Measurements from ENCODE around the gene NAA38.

Gene NAA38

GRCh38 chr17:7851438-7852261 is 5.7 kb downstream of the NAA38 start:
- peak; percentile 55 for DNase-seq

- no peak for DNase-seq
These were observed 6.5 kb downstream of the NAA38 start for GRCh38 chr17:7850701-7851437.

- no peak for DNase-seq
These were observed 7.4 kb downstream of the NAA38 start for GRCh38 chr17:7849751-7850504.

GRCh38 chr17:7849130-7849750 is 8.1 kb downstream of the NAA38 start:
- DNase-seq, result no peak

GRCh38 chr17:7848739-7849129 is 8.6 kb downstream of the NAA38 start:
- DNase-seq, result no peak

GRCh38 chr17:7848131-7848579 is 9.2 kb downstream of the NAA38 start:
- no peak for DNase-seq

- no peak for DNase-seq
These were observed 10.3 kb downstream of the NAA38 start for GRCh38 chr17:7846765-7847661.

GRCh38 chr17:7846063-7846735 is 11.2 kb downstream of the NAA38 start:
- DNase-seq, result no peak

GRCh38 chr17:7845359-7846062 is 11.8 kb downstream of the NAA38 start:
- DNase-seq, result no peak

GRCh38 chr17:7844292-7845154 is 12.8 kb downstream of the NAA38 start:
- peak; percentile 93 for DNase-seq

GRCh38 chr17:7843536-7844291 is 13.6 kb downstream of the NAA38 start:
- DNase-seq, result peak; percentile 73

GRCh38 chr17:7843257-7843535 is 14.2 kb downstream of the NAA38 start:
- DNase-seq, result no peak

GRCh38 chr17:7842380-7843256 is 14.7 kb downstream of the NAA38 start:
- peak; percentile 84 for DNase-seq

- DNase-seq, result peak; percentile 73
These were observed 15.4 kb downstream of the NAA38 start for GRCh38 chr17:7841915-7842379.

GRCh38 chr17:7841396-7841914 is 15.9 kb downstream of the NAA38 start:
- DNase-seq, result peak; percentile 78

- no peak for DNase-seq
These were observed 16.5 kb downstream of the NAA38 start for GRCh38 chr17:7840875-7841274.

GRCh38 chr17:7840441-7840840 is 16.9 kb downstream of the NAA38 start:
- no peak for DNase-seq

GRCh38 chr17:7839876-7840261 is 17.5 kb downstream of the NAA38 start:
- DNase-seq, result peak; percentile 52

Data from HCEC 1CT (cell line).